Endodermal cell (in vitro differentiated cells): ENCODE data around the gene HOMER2. TPM values are rescaled to one million over a fixed set of nuclear protein-coding genes. Genes with fewer than 3 reads are reported as not detected.
"Not testable (repeated sequence)": the region's sequence is repeated elsewhere in the genome, so short reads cannot be mapped to it uniquely, and the experiment has no call there.

Source experiments
- DNase-seq: peaks from one replicate; pipeline ENCODE4 v3.0.0-alpha.2; 2017
- H3K27ac ChIP-seq: 2 replicates; pipeline ENCODE4 v1.5.1; 2013; ENCODE audit warnings: mild to moderate bottlenecking, low read depth, low read length, moderate library complexity
- H3K27me3 ChIP-seq: 2 replicates; pipeline ENCODE4 v1.6.1; 2013; ENCODE audit warnings: mild to moderate bottlenecking, low read length, moderate library complexity; ENCODE audit not compliant: insufficient read depth, control insufficient read depth, poor library complexity, severe bottlenecking
- H3K36me3 ChIP-seq: 2 replicates; pipeline ENCODE4 v1.7.0; 2013; ENCODE audit warnings: mild to moderate bottlenecking, low read length, moderate library complexity; ENCODE audit not compliant: control insufficient read depth, insufficient read depth
- H3K4me1 ChIP-seq: one replicate; pipeline ENCODE4 v1.7.0; 2013; ENCODE audit warnings: low read length; ENCODE audit not compliant: control insufficient read depth, insufficient read depth
- H3K4me3 ChIP-seq: 2 replicates; pipeline ENCODE4 v1.5.1; 2013; ENCODE audit warnings: mild to moderate bottlenecking, low read length, moderate library complexity
- H3K9ac ChIP-seq: 2 replicates; pipeline ENCODE4 v1.6.1; 2013; ENCODE audit warnings: mild to moderate bottlenecking, low read length, moderate library complexity; ENCODE audit not compliant: poor library complexity, severe bottlenecking; ENCODE audit errors: extremely low read depth
- H3K9me3 ChIP-seq: 2 replicates; pipeline ENCODE4 v1.6.1; 2013; ENCODE audit warnings: mild to moderate bottlenecking, low read length, moderate library complexity; ENCODE audit not compliant: control insufficient read depth
- H3K27ac Mint-ChIP-seq: 2 replicates; pipeline ENCODE4 v1.8.0; 2020; ENCODE audit warnings: mixed read lengths
- H3K27me3 Mint-ChIP-seq: 2 replicates; pipeline ENCODE4 v1.8.0; 2021; ENCODE audit warnings: mild to moderate bottlenecking, mixed read lengths; ENCODE audit not compliant: insufficient read depth
- H3K36me3 Mint-ChIP-seq: 2 replicates; pipeline ENCODE4 v1.8.0; 2020; ENCODE audit warnings: low read depth, mixed read lengths
- H3K4me1 Mint-ChIP-seq: 2 replicates; pipeline ENCODE4 v1.8.0; 2020; ENCODE audit warnings: mixed read lengths
- H3K4me3 Mint-ChIP-seq: 2 replicates; pipeline ENCODE4 v1.8.0; 2020; ENCODE audit warnings: mild to moderate bottlenecking, moderate library complexity, mixed read lengths
- H3K9me3 Mint-ChIP-seq: 2 replicates; pipeline ENCODE4 v1.8.0; 2020; ENCODE audit warnings: mild to moderate bottlenecking, mixed read lengths
- CTCF ChIP-seq: fragments of 200-600 bp; sonication (generic); conservative IDR thresholded peaks from 2 replicates; pipeline ENCODE4 v1.5.0; 2021; ENCODE audit warnings: antibody characterized with exemption, mild to moderate bottlenecking
- WGBS, 2 experiments: methylation state at CpG; one replicate each; pipeline versions ENCODE4 v1.1.5 to v1.1.7; 2013; ENCODE audit warnings: missing lambda C conversion rate in 2 of 2, mixed read lengths in 1 of 2; ENCODE audit not compliant: insufficient coverage in 1 of 2, insufficient read length in 1 of 2; 5-methylcytosine and 5-hydroxymethylcytosine counted together
- total RNA-seq, 2 donors: library from RNA; stranded (reverse); fragmentation: NEBNext Ultra II Directional in 1 of 2; extraction: Animal tissue kit (Norgen Biotek cat#: 25700) in 1 of 2; gene quantifications; 2 replicates in 1 of 2; 3 replicates in 1 of 2; pipeline ENCODE4 v1.2.1, GENCODE V29; 2021

HOMER2 gene
- total RNA-seq, 2 donors from 2014 or later: 31.8 to 32.7 TPM

GRCh38 chr15:82828075-82828474 lies 124.4 kb downstream of the HOMER2 start:
- no peaks in the 10 kb centered on the region for H3K27me3 ChIP-seq
- H3K4me3 ChIP-seq: no peak overlapping the region
- WGBS, 2 experiments: 93 to 100% methylated on average over 1 of the region's 1 CpG
- H3K9me3 ChIP-seq: no peaks in the 10 kb centered on the region
- Mint-ChIP-seq H3K36me3 (peaks cover 60% of the 10 kb centered on the region), H3K27me3 (no peaks in the 10 kb centered on the region), H3K4me1 (no peaks in the 10 kb centered on the region), H3K9me3 (no peaks in the 10 kb centered on the region), H3K27ac (no peak overlapping the region), H3K4me3 (no peak overlapping the region)
- no peak for TF ChIP-seq CTCF
- H3K27ac ChIP-seq: no peak overlapping the region
- DNase-seq: no peak
- H3K36me3 ChIP-seq: peaks cover 72% of the 10 kb centered on the region
- no peak overlapping the region for H3K9ac ChIP-seq
- no peaks in the 10 kb centered on the region for H3K4me1 ChIP-seq

- DNase-seq: no peak
- peaks cover 13% of the 10 kb centered on the region for H3K9me3 ChIP-seq
- WGBS, 2 experiments: 95 to 97% methylated on average over 4 to 5 of the region's 5 CpGs
- H3K27ac ChIP-seq: no peak overlapping the region
- H3K36me3 Mint-ChIP-seq: peaks cover 52% of the 10 kb centered on the region
- no peak overlapping the region for H3K4me3 ChIP-seq
- H3K4me3 Mint-ChIP-seq: no peak overlapping the region
- no peak overlapping the region for H3K27ac Mint-ChIP-seq
- no peaks in the 10 kb centered on the region for H3K27me3 ChIP-seq
- H3K36me3 ChIP-seq: peaks cover 69% of the 10 kb centered on the region
- peaks cover 11% of the 10 kb centered on the region for H3K9me3 Mint-ChIP-seq
- H3K9ac ChIP-seq: no peak overlapping the region
- H3K4me1 Mint-ChIP-seq: no peaks in the 10 kb centered on the region
- H3K27me3 Mint-ChIP-seq: no peaks in the 10 kb centered on the region
- no peaks in the 10 kb centered on the region for H3K4me1 ChIP-seq
- no peak for TF ChIP-seq CTCF
Measured at GRCh38 chr15:82823049-82823448, 129.5 kb downstream of the HOMER2 start.

- H3K27me3 Mint-ChIP-seq, H3K4me3 ChIP-seq, H3K4me3 Mint-ChIP-seq, DNase-seq, H3K4me1 ChIP-seq, H3K4me1 Mint-ChIP-seq, H3K9ac ChIP-seq, H3K27ac Mint-ChIP-seq, H3K27ac ChIP-seq, H3K27me3 ChIP-seq: not testable (repeated sequence)
- H3K9me3 ChIP-seq: peaks cover 13% of the 10 kb centered on the region
- peaks cover 11% of the 10 kb centered on the region for H3K9me3 Mint-ChIP-seq
- peaks cover 66% of the 10 kb centered on the region for H3K36me3 ChIP-seq
- H3K36me3 Mint-ChIP-seq: peaks cover 54% of the 10 kb centered on the region
Measured at GRCh38 chr15:82821851-82822250, 130.7 kb downstream of the HOMER2 start.

GRCh38 chr15:82821396-82821795 lies 131.1 kb downstream of the HOMER2 start:
- not testable (repeated sequence) for H3K4me3 ChIP-seq

More at GRCh38 chr15:82821396-82821795, 131.1 kb downstream of the HOMER2 start:
- H3K27me3 ChIP-seq, H3K4me3 Mint-ChIP-seq, H3K27ac ChIP-seq, H3K9ac ChIP-seq, DNase-seq, H3K4me1 ChIP-seq, H3K27ac Mint-ChIP-seq, H3K4me1 Mint-ChIP-seq, H3K27me3 Mint-ChIP-seq: not testable (repeated sequence)
- Mint-ChIP-seq H3K9me3 (peaks cover 11% of the 10 kb centered on the region), H3K36me3 (peaks cover 52% of the 10 kb centered on the region)
- Histone ChIP-seq H3K36me3 (peaks cover 66% of the 10 kb centered on the region), H3K9me3 (peaks cover 13% of the 10 kb centered on the region)
- 100% methylated on average over 1 of the region's 3 CpGs for WGBS, 2 experiments
